Thyroid gland (tissue), 4 donors: ENCODE results near the gene OR2V2. TPM values are rescaled to one million over a fixed set of nuclear protein-coding genes. Genes with fewer than 3 reads are reported as not detected.

ENCODE experiments used
- DNase-seq, 2 donors: peaks; one replicate each; pipeline ENCODE4 v3.0.0-alpha.2; 2019
- H3K27ac ChIP-seq, 3 donors: fragments of 200-600 bp; sonication (generic); 1 replicate in 2 of 3; 2 replicates in 1 of 3; pipeline ENCODE4 v1.5.1; 2016 to 2019; ENCODE audit warnings: mild to moderate bottlenecking in 1 of 3, moderate library complexity in 1 of 3
- H3K27me3 ChIP-seq: fragments of 200-600 bp; sonication (generic); one replicate; pipeline ENCODE4 v1.5.1; 2019
- H3K36me3 ChIP-seq, 2 donors: fragments of 200-600 bp; sonication (generic); one replicate each; pipeline ENCODE4 v1.5.1; 2016 to 2019
- H3K4me1 ChIP-seq, 2 donors: fragments of 200-600 bp; sonication (generic); one replicate each; pipeline ENCODE4 v1.5.1; 2017 to 2019
- H3K4me3 ChIP-seq, 3 donors: fragments of 200-600 bp; sonication (generic); replicated peaks in 1 of 3; 1 replicate in 2 of 3; 2 replicates in 1 of 3; pipeline ENCODE4 v1.5.1; 2016; ENCODE audit warnings: mild to moderate bottlenecking in 1 of 3
- H3K9me3 ChIP-seq: fragments of 200-600 bp; sonication (generic); one replicate; pipeline ENCODE4 v1.5.1; 2017
- CTCF ChIP-seq, 6 experiments: fragments of 200-600 bp in 3 of 6; fragments of 450-650 bp in 3 of 6; sonication (generic) in 3 of 6; IDR thresholded peaks; one replicate each; pipeline ENCODE4 v1.5.1; 2016 to 2019; ENCODE audit warnings: antibody characterized with exemption in 6 of 6, mild to moderate bottlenecking in 2 of 6, inconsistent platforms in 1 of 6, moderate library complexity in 1 of 6
- POLR2A ChIP-seq, 2 donors: fragments of 450-650 bp; IDR thresholded peaks; one replicate each; pipeline ENCODE4 v1.6.1; 2017; ENCODE audit warnings: antibody characterized with exemption in 2 of 2, mild to moderate bottlenecking in 2 of 2, moderate library complexity in 1 of 2
- WGBS, 2 donors: methylation state at CpG; one replicate each; pipeline ENCODE4 v1.1.5; 2017; 5-methylcytosine and 5-hydroxymethylcytosine counted together
- intact Hi-C: fragments of 100-400 bp; cut with DNase I; formaldehyde crosslinking; loops from one replicate; pipeline ENCODE4 v1.15.1; 2023
- total RNA-seq, 4 donors: library from RNA; depleted of rRNA; stranded (reverse); fragments of >200 nt; gene quantifications; one replicate each; pipeline ENCODE4 v1.2.3, GENCODE V29; 2016

The OR2V2 gene
- total RNA-seq, 4 donors from 2014 or later, result not detected

- no peaks in the 10 kb centered on the region for H3K36me3 ChIP-seq
- TF ChIP-seq POLR2A (IDR thresholded peaks at IDR 0.05) (no peak), CTCF (IDR thresholded peaks at IDR 0.05) (no peak)
- H3K27ac ChIP-seq, result no peak overlapping the region
These were observed 51.6 kb downstream of the OR2V2 start for GRCh38 chr5:181198905-181199519.

GRCh38 chr5:181199881-181200638 is 52.7 kb downstream of the OR2V2 start:
- no peak for DNase-seq
- 77 to 95% methylated on average over 12 of the region's 12 CpGs for WGBS, 2 donors
- Histone ChIP-seq H3K4me3 (no peak overlapping the region), H3K36me3 (no peaks in the 10 kb centered on the region), H3K27me3 (no peaks in the 10 kb centered on the region), H3K27ac (no peak overlapping the region), H3K9me3 (no peaks in the 10 kb centered on the region), H3K4me1 (no peaks in the 10 kb centered on the region)
- no peak for TF ChIP-seq CTCF (IDR thresholded peaks at IDR 0.05)
- intact Hi-C loops, result no loop called here

More at GRCh38 chr5:181198905-181199519, 51.6 kb downstream of the OR2V2 start:
- no peak overlapping the region for H3K4me3 ChIP-seq
- no peak for DNase-seq
- no peaks in the 10 kb centered on the region for H3K27me3 ChIP-seq
- WGBS, 2 donors, result 55 to 65% methylated on average over 9 of the region's 9 CpGs
- no peaks in the 10 kb centered on the region for H3K9me3 ChIP-seq
- intact Hi-C loops, result no loop called here
- H3K4me1 ChIP-seq, result no peaks in the 10 kb centered on the region

- H3K27me3 ChIP-seq, result no peaks in the 10 kb centered on the region
- H3K4me1 ChIP-seq, result peaks cover 5 to 6% of the 10 kb centered on the region in 2 donors
- 72 to 93% methylated on average over 4 of the region's 4 CpGs for WGBS, 2 donors
- DNase-seq, result no peak
- H3K36me3 ChIP-seq, result no peaks in the 10 kb centered on the region
- intact Hi-C loops, result no loop called here
- H3K27ac ChIP-seq, result no peak overlapping the region
- no peak for TF ChIP-seq POLR2A (IDR thresholded peaks at IDR 0.05)
- no peak for TF ChIP-seq CTCF (IDR thresholded peaks at IDR 0.05)
- no peaks in the 10 kb centered on the region for H3K9me3 ChIP-seq
- H3K4me3 ChIP-seq, result no peak overlapping the region
These were observed 53.4 kb downstream of the OR2V2 start for GRCh38 chr5:181200816-181201215.

GRCh38 chr5:181203093-181203711 is 55.8 kb downstream of the OR2V2 start:
- Histone ChIP-seq H3K27ac (peak overlapping the region in 2 of 3 donors; percentile 70 to 83), H3K27me3 (no peaks in the 10 kb centered on the region), H3K4me1 (peaks cover 12 to 16% of the 10 kb centered on the region in 2 donors), H3K36me3 (no peaks in the 10 kb centered on the region), H3K9me3 (no peaks in the 10 kb centered on the region), H3K4me3 (peak overlapping the region in 1 of 3 donors; percentile 60)
- no peak for DNase-seq
- intact Hi-C loops, result no loop called here
- 80 to 89% methylated on average over 11 of the region's 11 CpGs for WGBS, 2 donors
- TF ChIP-seq POLR2A (IDR thresholded peaks at IDR 0.05) (no peak), CTCF (IDR thresholded peaks at IDR 0.05) (no peak)

- intact Hi-C loops, result no loop called here
- Histone ChIP-seq H3K27ac (peak overlapping the region; percentile 58 to 83 (median 70)), H3K27me3 (no peaks in the 10 kb centered on the region), H3K36me3 (no peaks in the 10 kb centered on the region), H3K4me1 (peaks cover 12 to 16% of the 10 kb centered on the region in 2 donors), H3K4me3 (peak overlapping the region; percentile 59 to 64 (median 60)), H3K9me3 (no peaks in the 10 kb centered on the region)
- DNase-seq, result peak in 1 of 2 donors; percentile 13
- TF ChIP-seq POLR2A (IDR thresholded peaks at IDR 0.05), result no peak
- WGBS, 2 donors, result 15 to 69% methylated on average over 3 to 16 of the region's 17 CpGs
These were observed 56.4 kb downstream of the OR2V2 start for GRCh38 chr5:181203777-181204112.
